GM21390 (cell line): Measurements from ENCODE around the gene TMEM145.

Experiments
- ATAC-seq: cut with Tn5 transposase; IDR thresholded peaks from one replicate; pipeline ENCODE4 v1.9.1; 2021; ENCODE audit not compliant: unreplicated experiment

The TMEM145 gene

DNA sequence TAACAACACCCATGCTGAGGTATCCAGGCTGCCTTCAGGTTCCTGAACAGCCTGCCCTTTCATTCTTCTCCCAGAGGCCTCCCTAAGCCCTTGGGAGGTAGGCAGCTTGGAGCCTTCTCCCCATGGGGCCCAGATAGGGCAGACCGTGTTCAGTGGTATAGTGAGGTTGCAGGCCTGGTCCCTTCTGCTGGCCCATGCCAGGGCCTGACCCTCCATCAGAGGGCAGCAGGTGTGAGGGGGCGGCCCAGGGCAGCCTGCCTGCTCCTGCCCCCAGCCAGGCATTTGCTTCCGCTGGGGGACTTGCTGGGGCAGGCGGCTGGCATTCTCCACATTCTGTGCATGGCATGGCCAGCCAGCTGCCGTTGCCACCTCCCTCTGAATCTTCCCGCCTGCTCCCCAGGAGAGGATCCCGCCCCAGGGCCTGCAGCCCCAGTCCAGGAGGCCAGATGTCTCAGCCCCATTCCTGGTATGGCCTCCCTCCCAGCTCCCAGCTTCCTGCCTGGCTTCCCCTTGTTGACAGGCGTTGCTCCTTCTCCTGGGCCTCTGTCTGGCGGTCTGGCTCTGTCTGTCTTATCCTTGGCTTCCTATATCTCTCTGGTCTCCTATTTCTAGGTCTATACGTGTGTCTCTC lies 35.2 kb upstream of the TMEM145 start:
- no peak for ATAC-seq

DNA sequence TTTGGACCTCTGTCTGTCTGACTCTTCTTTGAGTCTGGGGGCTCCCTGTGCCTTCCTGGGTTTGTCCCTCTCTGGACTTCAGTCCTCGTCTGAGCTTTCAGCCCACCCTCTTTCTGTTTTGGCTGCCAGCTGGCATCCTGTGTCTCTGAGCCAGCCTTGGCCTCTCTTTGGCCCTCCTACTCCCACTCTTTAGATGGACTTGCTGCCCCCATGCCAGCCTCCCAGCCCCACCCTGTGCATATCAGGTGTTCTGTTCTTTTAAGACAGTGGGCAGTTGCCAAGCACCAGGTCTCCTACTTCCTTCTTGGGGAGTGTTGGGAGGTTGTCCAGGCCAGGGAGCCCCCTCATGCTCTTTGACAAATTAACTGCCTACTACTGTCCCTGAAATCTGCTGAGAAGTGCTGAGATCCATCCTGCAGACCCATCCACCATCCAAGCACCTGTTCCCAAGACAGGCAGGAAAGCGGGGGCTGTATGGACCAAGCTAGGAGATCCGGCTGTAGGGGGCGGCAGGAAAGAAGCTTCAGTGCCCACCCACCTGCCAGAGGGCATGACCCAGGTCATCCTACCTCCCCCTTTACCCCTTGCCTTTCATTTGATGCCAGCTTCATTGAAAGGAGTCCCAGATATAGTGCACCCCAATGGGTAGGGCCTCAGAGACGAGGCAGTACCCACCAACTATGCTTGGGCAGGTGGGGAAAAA lies 34.5 kb upstream of the TMEM145 start:
- no peak for ATAC-seq

DNA sequence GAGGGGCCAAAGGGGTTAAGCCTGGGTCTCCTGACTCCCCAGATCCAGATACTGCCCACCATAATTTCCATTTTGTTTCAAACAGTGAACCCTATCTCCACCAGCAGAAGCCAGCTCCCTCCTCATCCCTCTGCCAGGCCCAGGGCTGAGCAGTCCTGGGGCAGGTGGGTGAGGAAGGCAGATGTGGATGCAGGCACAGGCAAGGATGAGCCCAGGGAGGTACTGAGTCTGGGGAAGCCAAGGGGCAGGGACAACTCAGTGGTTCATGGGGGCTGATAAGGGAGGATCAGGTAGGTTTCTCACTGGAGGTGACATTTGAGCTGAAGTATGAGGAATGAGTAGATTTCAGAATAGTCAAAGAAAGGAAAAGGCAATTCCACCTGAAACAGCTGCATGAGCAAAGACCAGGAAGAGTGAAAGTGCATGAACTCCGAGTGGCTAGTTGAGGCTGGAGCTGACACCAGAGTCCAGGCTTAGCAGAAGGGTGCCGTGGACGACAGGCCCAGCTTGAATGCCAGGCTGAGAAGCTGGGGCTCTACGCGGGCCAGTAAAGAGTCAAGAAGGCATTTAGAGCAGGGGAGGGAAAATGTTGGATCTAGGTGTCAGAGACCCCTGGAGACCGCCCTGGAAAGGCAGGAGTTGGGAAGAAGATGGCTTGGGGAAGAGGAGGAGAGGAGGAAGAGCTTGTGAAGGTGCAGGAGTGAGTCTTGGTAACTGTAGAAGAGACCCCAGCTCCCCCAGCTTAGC lies 33.8 kb upstream of the TMEM145 start:
- ATAC-seq: no peak

DNA sequence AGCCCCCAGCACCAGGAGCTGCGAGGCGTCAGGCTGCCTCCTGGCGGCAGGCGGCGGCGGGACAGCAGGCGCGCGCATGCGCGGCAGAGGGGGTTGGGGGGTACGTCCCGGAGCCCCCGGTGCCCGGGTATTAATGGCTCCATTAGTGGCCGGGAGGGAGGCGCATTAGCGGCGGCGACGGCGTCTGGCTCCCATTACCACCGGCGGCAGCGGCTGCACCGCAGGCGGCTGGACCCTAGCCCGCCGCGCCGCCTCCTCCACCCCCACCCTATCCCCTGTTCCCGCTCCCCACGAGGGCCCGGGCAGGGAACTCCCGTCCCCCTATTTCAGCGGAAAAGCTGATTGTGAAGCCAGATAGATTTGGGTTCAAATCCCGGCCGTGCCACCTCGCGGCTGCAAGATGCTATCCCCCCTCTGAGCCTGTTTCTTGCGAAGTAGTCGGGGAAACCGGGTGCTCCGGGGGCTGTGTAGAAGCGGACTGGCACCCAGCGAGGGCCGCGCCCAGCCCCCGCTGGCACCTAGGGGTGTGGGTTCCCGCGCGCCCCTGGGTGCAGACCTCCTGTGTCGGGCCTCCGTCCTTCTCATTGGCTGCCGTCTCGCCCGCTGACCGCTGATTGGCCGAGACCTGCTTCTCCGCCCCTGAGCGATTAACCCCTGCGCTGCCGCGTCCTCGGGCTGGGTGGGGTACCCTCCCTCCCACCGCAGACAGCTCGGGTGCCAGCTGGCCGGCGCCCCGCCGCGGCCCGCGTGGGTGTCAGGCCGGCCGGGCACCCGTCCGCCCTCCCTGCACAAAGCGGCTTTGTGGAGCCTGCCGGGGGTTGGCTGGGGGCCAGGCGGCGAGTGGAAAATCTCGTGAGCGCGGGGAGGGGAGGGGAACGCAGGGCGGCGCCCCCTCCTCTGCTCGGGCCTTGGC lies 33.0 kb upstream of the TMEM145 start:
- ATAC-seq: peak; percentile 30

DNA sequence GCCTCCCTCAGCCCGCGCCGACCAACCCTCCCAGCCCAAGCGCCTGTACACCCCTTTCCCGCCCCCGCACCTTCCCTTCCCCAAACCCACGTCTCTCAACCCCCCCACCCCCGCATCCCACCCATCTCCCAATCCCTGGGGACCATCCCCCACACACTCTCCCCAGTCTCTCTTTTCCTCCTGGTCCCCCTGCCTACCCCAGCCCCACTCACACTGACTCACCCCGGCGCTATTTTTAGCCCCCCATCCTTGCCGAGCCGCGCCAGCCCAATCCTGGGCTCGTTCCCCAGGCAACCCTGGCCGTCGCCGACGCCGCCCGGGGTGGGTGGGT lies 32.3 kb upstream of the TMEM145 start:
- no peak for ATAC-seq

DNA sequence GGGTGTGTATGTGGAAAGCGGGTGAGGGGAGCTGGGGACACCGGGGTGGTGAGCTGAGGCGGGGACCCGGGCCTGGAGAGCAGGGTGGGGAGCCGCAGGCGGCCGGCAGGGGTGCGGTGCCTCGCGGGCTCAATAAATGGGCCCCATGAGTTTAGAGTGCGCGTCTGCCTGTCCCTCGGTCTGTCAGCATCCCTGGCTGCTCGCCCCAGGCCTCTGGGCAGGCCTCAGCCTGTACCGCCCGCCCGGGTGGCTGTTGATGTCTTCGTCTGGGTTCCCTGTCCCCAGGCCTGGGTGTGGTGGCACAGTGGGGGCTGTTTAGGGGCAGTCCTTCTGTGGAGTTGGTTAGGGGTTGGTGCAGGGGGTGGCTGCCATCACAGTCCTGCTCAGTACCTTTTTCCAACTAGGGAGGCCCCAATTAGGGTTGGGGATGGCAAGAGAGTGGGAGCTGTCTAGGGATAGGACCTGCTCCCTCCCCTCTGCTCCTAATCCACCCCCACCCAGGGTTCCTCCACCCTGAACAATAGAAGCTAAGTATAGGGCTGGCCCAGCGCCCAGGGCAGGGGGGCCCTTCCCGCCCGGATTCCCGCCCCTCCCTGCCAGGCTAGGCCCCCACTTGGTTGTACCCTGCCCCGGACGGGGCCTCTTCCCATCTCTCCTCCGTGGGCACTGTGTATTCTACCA lies 31.8 kb upstream of the TMEM145 start:
- ATAC-seq: no peak

DNA sequence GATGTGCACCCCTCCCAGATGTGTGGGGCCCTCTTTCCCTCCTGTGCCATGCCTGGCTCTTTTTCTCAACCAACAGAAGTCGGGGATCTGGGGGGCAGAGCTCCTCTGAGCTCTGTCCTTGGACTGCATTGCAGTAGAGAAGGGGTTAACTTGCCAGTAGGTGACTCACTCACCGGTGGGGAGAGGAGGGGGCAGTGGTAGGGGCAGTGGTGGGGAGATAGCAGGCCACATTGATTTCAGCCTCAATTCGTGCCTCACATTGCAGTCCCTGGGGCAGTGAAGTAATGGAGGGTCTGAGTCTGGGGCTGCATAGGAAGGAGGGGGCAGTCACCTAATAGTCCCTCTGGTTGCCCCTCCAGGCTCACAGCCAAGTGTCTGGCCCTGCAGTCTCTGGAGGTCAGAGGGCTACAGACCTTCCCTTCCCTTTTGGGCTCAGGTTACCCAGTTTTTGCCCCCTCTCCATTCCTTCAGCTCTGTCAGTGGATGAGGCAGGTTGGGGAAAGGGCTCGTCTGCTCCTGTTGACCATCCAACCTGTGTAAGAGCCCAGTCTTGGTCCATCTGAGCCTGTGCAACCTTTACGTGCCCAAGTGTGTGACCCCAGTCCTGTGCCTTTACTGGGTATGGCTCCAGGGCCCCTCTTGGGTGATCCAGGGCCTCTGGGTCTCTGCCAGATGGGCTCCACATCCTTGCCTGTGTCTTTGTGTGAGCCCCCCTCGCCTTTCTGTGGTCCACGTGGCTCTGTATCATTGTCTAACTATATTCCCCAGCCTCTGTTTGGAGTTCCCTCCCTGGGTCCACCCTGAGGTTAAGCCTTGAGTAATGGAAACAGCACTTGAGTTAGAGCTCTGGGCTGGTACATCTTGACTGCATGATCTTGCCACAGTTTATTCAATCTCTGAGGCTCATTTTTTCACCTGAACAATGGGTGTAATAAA lies 31.0 kb upstream of the TMEM145 start:
- ATAC-seq: no peak

DNA sequence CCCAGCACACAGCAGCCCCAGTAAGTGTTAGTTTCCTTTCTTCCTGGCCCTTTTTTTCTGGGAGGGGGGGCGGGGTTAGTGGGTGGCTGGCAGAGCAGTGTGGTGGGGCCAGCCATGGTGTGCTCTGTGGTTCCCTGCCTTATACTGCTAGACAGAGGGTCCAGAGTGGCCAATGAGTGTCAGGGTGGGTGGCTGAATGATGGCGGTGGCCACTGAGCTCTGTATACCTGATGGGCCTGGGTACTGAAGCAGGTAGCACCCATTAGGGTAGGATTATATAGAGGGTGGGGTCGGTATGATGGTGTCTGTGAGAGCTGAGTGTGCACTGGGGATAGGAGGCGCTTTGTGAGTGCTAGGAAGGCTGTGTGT lies 30.3 kb upstream of the TMEM145 start:
- no peak for ATAC-seq

DNA sequence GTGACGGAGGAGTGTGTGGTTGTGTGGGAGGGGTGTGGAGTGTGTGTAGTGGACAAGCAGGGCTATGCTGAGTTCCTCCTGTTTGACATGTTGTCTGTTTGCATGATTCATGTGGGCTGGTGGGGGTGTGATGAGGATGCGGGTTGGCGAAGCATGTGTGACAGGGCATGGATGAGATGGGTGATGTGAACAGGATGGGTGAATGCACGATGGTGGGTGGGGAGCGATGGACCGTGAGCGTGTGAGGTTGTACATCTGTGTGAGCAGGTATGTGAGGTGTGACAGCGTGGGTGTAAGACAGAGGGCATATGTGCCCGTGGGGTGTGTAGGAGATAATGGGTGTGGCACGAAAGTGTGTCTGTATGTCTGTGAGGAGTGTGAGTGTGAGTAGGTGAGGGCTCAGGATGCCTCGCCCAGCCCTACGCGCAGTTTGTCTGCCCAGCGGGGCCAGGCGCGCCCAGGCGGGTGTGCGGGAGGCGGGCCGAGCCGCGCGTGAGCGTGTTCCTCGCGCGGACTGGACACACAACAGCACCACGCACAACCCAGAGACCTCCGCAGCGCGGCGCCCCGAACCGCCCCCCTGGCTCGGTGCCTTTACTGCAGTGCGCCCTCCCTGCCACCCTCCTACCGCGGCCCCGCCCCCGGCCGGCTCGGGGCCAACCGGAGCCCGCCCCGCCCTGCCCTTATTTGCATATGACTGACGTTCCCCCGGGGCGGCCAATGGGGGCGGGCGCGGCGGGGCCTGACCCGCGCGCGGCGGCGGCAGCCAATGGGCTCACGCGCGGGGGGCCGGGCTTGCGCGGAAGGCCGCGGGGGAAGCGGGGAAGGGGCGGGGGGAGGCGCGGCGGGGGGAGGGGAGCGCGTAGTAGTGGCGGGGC lies 29.7 kb upstream of the TMEM145 start:
- peak; percentile 38 for ATAC-seq

DNA sequence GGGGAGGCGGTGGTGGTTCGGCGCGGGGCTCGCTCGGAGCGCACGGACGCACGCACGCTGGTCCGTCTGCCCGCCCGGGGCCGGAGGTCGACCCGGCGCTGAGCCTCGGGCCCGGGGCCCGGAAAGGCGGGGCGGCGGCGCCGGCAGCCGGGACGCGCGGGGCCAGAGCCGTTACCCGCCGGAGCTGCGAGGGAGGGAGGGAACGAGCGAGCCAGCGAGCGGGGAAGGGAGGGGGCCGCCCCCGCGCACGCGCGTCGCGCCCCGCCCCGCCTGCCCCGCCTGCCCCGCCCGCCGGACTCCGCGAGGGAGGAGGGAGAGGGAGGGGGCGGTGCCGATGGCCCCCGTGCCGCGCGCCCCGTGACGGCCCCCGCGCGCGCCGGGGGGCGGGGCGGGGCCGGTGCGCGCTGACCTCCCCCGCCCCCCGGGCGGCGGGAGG lies 29.0 kb upstream of the TMEM145 start:
- ATAC-seq: peak; percentile 25

DNA sequence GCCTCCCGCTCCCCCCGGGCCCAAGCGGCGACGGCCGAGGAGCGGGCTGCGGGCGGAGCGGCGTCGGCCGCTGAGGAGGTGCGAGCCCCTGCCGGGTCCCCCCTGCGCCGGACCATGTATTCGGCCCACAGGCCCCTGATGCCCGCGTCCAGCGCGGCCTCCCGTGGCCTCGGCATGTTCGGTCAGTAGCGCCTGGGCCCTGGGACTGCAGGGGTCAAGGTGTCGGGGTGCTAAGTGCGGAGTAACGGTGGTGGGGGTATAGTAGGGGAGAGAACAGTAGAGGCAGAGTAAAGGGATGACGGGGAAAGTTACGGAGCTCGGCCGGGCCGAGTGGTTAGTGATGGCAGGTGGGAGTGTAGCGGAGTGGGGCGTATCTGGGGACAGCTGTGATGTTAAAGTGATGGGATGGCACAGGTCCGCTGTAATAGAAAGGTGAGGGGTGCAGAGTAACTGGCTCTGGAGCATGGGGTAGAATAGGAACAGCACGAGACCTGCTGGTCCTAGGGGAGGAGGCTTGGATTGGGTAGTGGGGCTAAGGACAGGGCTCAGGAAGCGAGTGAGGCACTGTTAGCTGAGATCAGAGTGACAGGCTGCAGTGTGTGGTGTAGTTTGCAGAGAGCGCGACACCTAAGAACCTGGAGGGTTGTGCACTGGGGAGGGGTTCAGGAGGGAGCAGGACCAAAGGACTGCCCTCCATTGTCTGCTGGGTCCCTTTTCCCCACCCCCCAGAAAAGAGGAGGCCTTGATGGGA lies 28.3 kb upstream of the TMEM145 start:
- no peak for ATAC-seq

DNA sequence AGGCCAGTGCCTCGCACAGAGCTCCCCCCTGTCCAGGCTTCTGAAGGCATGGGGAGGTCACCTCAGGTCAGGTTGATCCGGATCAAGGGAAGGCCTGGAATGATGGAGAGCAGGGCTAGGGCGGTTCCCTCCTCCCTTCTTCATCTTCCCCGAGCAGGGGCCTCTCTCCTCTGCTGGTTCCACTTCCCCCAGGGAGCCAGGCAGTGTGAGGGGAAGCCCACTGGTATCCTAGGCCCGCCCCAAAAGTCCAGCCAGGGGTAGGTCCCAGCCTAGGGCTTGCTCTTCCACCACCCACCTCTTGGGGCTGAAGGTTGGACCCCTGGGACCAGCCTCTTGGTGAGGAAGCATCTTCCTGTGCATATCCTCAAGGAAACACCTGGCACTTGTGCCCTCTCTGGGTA lies 27.6 kb upstream of the TMEM145 start:
- ATAC-seq: no peak

DNA sequence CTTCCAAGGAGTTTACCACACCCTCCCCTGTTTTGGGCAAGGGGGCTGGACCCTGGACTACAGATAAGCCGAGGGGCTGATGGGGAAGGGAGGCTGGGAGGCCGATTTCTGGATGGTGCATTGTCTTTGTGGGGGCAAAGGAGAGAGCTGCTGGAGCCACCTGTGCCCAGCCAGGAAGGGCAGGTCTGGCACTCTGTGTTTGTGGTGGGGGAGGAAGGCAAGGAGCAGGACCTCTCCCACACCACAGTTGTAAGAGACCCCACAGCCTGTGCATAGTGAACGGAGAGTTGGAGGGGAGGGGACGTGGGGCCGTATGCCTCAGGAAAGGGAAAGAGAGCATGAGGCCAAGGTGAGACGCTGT lies 27.1 kb upstream of the TMEM145 start:
- ATAC-seq: no peak

DNA sequence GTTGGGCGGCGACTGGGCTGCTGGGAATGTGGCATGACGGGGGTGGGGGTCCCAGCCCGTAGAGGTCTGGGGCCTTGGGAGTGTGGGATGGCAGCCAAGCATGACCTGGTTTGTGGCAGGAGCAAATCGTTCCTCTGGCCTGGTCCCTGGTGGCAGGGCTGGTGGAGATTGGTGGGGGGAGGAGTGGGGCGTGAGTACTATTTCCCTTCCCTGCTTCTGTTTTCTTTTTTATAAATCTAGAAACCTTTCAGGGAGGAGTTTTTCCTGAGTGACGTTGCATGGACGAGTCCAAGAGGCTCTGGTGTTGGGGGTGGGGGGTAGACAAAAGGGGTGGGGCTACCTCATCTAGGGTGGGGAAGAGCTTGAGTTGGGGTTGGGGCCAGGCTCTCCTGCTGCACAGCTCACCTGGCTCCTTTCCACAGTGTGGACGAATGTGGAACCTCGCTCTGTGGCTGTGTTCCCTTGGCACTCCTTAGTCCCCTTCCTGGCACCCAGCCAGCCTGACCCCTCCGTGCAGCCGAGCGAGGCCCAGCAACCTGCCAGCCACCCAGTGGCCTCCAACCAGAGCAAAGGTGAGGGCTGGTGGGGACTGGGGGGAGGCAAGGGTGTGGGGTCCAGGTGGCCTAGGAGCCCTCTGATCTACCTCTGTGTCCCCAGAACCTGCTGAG lies 26.6 kb upstream of the TMEM145 start:
- ATAC-seq: no peak

DNA sequence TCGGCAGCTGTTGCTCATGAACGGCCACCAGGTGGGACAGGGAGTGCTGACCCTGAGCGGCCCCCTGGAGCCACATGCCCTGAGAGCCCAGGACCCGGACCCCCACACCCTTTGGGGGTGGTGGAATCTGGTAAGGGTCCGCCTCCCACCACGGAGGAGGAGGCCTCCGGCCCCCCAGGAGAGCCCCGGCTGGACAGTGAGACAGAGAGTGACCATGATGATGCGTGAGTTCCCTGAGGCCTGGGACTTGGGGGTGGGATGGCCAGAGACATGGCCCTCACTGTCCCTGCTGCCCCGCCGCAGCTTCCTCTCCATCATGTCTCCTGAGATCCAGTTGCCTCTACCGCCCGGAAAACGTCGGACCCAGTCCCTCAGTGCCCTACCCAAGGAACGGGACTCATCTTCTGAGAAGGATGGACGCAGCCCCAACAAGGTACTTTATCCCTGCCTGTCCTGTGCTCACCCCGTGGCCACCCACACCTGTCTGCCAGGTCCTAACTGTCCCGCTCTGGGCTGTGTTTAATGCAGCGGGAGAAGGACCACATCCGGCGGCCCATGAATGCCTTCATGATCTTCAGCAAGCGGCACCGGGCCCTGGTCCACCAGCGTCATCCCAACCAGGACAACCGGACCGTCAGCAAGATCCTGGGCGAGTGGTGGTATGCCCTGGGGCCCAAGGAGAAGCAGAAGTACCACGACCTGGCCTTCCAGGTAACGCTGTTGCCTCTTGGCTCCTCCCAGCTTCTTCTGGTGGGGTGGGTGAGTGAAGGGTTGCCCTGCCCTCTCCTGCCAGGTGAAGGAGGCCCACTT lies 25.9 kb upstream of the TMEM145 start:
- no peak for ATAC-seq

DNA sequence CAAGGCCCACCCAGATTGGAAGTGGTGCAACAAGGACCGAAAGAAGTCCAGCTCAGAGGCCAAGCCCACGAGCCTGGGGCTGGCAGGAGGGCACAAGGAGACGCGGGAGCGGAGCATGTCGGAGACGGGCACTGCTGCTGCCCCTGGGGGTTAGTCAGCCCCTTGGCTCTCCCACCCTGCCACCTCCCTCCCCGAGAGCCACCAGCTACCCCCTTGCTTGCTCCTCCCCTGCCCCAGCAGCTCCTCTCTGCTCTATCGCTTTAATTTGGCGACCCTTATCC lies 25.3 kb upstream of the TMEM145 start:
- no peak for ATAC-seq

DNA sequence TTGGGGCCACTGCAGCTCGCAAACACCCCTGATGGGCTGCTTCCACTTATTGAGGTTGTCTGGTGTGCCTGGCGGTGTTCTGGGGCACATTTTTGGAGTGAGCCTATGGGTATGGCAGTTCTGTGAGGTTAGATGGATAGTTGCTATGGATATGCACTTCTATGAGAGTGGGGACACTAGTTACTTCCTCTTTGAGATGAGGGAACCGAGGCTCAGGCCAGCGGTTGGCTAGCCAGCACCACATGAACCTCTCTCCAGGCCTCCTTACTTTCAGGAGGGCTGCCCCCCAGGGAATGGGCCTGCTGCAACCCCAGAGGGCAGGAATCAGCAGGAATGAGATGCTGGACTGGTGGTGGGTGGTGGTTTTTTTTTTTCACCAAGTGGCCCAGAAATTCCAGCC lies 24.7 kb upstream of the TMEM145 start:
- no peak for ATAC-seq
